ENCODE measurements around the gene ERC2.

GRCh38 chr3:55678546-55679216 lies 789.6 kb downstream of the ERC2 start:
- TF ChIP-seq POLR2A (IDR thresholded peaks at IDR 0.05) = no peak
- TF ChIP-seq, protein P1, sequence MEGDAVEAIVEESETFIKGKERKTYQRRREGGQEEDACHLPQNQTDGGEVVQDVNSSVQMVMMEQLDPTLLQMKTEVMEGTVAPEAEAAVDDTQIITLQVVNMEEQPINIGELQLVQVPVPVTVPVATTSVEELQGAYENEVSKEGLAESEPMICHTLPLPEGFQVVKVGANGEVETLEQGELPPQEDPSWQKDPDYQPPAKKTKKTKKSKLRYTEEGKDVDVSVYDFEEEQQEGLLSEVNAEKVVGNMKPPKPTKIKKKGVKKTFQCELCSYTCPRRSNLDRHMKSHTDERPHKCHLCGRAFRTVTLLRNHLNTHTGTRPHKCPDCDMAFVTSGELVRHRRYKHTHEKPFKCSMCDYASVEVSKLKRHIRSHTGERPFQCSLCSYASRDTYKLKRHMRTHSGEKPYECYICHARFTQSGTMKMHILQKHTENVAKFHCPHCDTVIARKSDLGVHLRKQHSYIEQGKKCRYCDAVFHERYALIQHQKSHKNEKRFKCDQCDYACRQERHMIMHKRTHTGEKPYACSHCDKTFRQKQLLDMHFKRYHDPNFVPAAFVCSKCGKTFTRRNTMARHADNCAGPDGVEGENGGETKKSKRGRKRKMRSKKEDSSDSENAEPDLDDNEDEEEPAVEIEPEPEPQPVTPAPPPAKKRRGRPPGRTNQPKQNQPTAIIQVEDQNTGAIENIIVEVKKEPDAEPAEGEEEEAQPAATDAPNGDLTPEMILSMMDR (IDR thresholded peaks at IDR 0.05) = no peak
